GM18517 (cell line): ENCODE results near the gene ACOT11.
"Not testable (repeated sequence)": the region's sequence is repeated elsewhere in the genome, so short reads cannot be mapped to it uniquely, and the experiment has no call there.

ENCODE experiments used
- ATAC-seq: cut with Tn5 transposase; IDR thresholded peaks from one replicate; pipeline ENCODE4 v1.9.1; 2021; ENCODE audit warnings: mild to moderate bottlenecking, moderate library complexity; ENCODE audit not compliant: unreplicated experiment

The ACOT11 gene

GRCh38 chr1:54547601-54548388 is at the start of gene ACOT11:
ACOT11 (plus strand) TSS chr1:54548228; CDS start chr1:54548310, 82 bp downstream.
- no peak for ATAC-seq

GRCh38 chr1:54498383-54499096 is 49.5 kb upstream of the ACOT11 start:
- no peak for ATAC-seq

GRCh38 chr1:54499097-54499359 is 49.0 kb upstream of the ACOT11 start:
- no peak for ATAC-seq

- no peak for ATAC-seq
These were observed 48.5 kb upstream of the ACOT11 start for GRCh38 chr1:54499360-54500106.

GRCh38 chr1:54500107-54500431 is 48.0 kb upstream of the ACOT11 start:
- no peak for ATAC-seq

- no peak for ATAC-seq
These were observed 46.2 kb upstream of the ACOT11 start for GRCh38 chr1:54501849-54502248.

GRCh38 chr1:54502342-54502741 is 45.7 kb upstream of the ACOT11 start:
- ATAC-seq = no peak

GRCh38 chr1:54506594-54506993 is 41.4 kb upstream of the ACOT11 start:
- no peak for ATAC-seq

- ATAC-seq = no peak
These were observed 40.8 kb upstream of the ACOT11 start for GRCh38 chr1:54507033-54507870.

- ATAC-seq = no peak
These were observed 37.2 kb upstream of the ACOT11 start for GRCh38 chr1:54510715-54511270.

- not testable (repeated sequence) for ATAC-seq
These were observed 34.0 kb upstream of the ACOT11 start for GRCh38 chr1:54513921-54514580.

GRCh38 chr1:54516249-54516920 is 31.6 kb upstream of the ACOT11 start:
- ATAC-seq = no peak

- no peak for ATAC-seq
These were observed 30.5 kb upstream of the ACOT11 start for GRCh38 chr1:54517496-54517895.

- ATAC-seq = no peak
These were observed 29.5 kb upstream of the ACOT11 start for GRCh38 chr1:54518489-54518888.

- no peak for ATAC-seq
These were observed 28.3 kb upstream of the ACOT11 start for GRCh38 chr1:54519709-54520108.

GRCh38 chr1:54520631-54521321 is 27.3 kb upstream of the ACOT11 start:
- no peak for ATAC-seq

- not testable (repeated sequence) for ATAC-seq
These were observed 21.5 kb upstream of the ACOT11 start for GRCh38 chr1:54526565-54526964.

GRCh38 chr1:54528613-54529012 is 19.4 kb upstream of the ACOT11 start:
- ATAC-seq = no peak

GRCh38 chr1:54532033-54532432 is 16.0 kb upstream of the ACOT11 start:
- no peak for ATAC-seq
